ENCODE measurements around the gene FBXL20. TPM values are rescaled to one million over a fixed set of nuclear protein-coding genes. Genes with fewer than 3 reads are reported as not detected.

The FBXL20 gene
- total RNA-seq, 2 donors from 2014 or later, result 30.8 to 45.2 TPM

DNA sequence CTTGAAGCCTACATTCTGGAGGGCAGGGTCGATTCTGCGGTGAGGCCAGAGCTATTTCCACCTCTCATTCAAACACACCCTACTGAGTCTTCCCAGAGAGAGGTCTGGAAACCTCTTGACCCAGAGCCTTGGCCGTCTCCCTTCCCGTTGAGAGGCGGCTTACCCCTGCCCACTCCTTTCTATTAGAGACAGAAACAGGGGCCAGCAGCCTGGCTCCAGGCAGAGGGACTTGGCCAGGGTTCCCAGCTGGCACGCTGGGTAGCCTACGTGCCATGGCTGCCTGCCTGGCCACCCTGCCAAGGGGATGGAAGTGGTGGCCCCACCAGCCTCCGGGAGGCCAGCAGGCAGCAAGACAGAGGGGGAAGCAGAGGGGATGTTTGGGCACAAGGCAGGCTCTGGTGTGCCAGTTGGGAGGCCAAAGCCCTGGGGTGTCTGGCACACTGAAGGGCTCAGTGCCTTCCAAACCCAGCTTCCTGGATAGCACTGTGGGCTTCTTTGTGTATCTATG is 181.7 kb downstream of the FBXL20 start:
- Histone ChIP-seq H3K36me3 (peaks cover 2% of the 10 kb centered on the region), H3K4me1 (ENCODE audit: control insufficient read depth in 1 of 2, low read depth in 2 of 2) (peaks cover 14 to 81% of the 10 kb centered on the region in 2 donors), H3K27ac (peak overlapping the region; percentile 56 to 81), H3K27me3 (replicated peaks; ENCODE audit: insufficient read depth) (no peaks in the 10 kb centered on the region), H3K9me3 (no peaks in the 10 kb centered on the region), H3K4me3 (no peak overlapping the region)
- DNase-seq (ENCODE audit: low spot score), result no peak
- ATAC-seq (ENCODE audit: insufficient number of reproducible peaks, low FRiP score, low read depth), result no peak
- TF ChIP-seq, protein P1, sequence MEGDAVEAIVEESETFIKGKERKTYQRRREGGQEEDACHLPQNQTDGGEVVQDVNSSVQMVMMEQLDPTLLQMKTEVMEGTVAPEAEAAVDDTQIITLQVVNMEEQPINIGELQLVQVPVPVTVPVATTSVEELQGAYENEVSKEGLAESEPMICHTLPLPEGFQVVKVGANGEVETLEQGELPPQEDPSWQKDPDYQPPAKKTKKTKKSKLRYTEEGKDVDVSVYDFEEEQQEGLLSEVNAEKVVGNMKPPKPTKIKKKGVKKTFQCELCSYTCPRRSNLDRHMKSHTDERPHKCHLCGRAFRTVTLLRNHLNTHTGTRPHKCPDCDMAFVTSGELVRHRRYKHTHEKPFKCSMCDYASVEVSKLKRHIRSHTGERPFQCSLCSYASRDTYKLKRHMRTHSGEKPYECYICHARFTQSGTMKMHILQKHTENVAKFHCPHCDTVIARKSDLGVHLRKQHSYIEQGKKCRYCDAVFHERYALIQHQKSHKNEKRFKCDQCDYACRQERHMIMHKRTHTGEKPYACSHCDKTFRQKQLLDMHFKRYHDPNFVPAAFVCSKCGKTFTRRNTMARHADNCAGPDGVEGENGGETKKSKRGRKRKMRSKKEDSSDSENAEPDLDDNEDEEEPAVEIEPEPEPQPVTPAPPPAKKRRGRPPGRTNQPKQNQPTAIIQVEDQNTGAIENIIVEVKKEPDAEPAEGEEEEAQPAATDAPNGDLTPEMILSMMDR (IDR thresholded peaks at IDR 0.05), result no peak

DNA sequence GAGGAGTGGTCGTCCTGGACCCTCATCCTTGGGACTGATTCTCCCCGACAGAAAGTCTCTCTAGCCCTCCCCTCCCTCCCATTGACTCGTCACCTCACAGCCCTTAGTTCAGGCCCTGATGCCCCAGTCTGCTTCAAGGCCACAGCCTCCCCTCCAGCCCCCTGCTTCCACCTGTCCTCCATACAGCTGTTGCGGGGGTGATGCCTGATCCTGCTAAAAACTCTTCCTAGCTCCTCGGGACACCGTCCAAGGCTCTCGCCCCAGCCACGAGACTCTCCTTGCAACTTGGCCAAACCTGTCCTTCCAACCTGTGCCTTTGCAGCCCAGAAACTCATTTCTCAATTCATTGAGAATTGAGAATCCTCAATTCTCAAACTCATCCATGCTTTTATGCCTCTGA is 182.5 kb downstream of the FBXL20 start:
- H3K4me1 ChIP-seq (ENCODE audit: control insufficient read depth in 1 of 2, low read depth in 2 of 2), result peaks cover 14 to 78% of the 10 kb centered on the region in 2 donors
- peaks cover 2% of the 10 kb centered on the region for H3K36me3 ChIP-seq
- ATAC-seq (ENCODE audit: insufficient number of reproducible peaks, low FRiP score, low read depth) (no peak), DNase-seq (ENCODE audit: low spot score) (no peak)
- no peak overlapping the region for H3K4me3 ChIP-seq
- H3K9me3 ChIP-seq, result no peaks in the 10 kb centered on the region
- H3K27me3 ChIP-seq (replicated peaks; ENCODE audit: insufficient read depth), result no peaks in the 10 kb centered on the region
- peak overlapping the region; percentile 56 to 81 for H3K27ac ChIP-seq
- TF ChIP-seq, protein P1 (IDR thresholded peaks at IDR 0.05), result no peak

GRCh38 chr17:39217734-39218369 is 183.6 kb downstream of the FBXL20 start:
- Histone ChIP-seq H3K27ac (peak overlapping the region; percentile 56 to 81), H3K27me3 (replicated peaks; ENCODE audit: insufficient read depth) (no peaks in the 10 kb centered on the region), H3K4me3 (no peak overlapping the region), H3K4me1 (ENCODE audit: control insufficient read depth in 1 of 2, low read depth in 2 of 2) (peaks cover 15 to 76% of the 10 kb centered on the region in 2 donors), H3K9me3 (no peaks in the 10 kb centered on the region), H3K36me3 (peaks cover 2% of the 10 kb centered on the region)
- TF ChIP-seq, protein P1 (IDR thresholded peaks at IDR 0.05), result no peak
- no peak for DNase-seq (ENCODE audit: low spot score)
- ATAC-seq (ENCODE audit: insufficient number of reproducible peaks, low FRiP score, low read depth), result no peak

GRCh38 chr17:39213852-39214251 is 187.6 kb downstream of the FBXL20 start:
- Histone ChIP-seq H3K4me1 (ENCODE audit: control insufficient read depth in 1 of 2, low read depth in 2 of 2) (peaks cover 25 to 71% of the 10 kb centered on the region in 2 donors), H3K4me3 (no peak overlapping the region), H3K27me3 (replicated peaks; ENCODE audit: insufficient read depth) (no peaks in the 10 kb centered on the region), H3K36me3 (peaks cover 2% of the 10 kb centered on the region), H3K27ac (peak overlapping the region; percentile 58 to 64), H3K9me3 (no peaks in the 10 kb centered on the region)
- TF ChIP-seq, protein P1 (IDR thresholded peaks at IDR 0.05), result no peak
- DNase-seq (ENCODE audit: low spot score) (no peak), ATAC-seq (ENCODE audit: insufficient number of reproducible peaks, low FRiP score, low read depth) (no peak)

GRCh38 chr17:39212841-39213480 is 188.5 kb downstream of the FBXL20 start:
- H3K27me3 ChIP-seq (replicated peaks; ENCODE audit: insufficient read depth), result no peaks in the 10 kb centered on the region
- peaks cover 33 to 71% of the 10 kb centered on the region in 2 donors for H3K4me1 ChIP-seq (ENCODE audit: control insufficient read depth in 1 of 2, low read depth in 2 of 2)
- peaks cover 2% of the 10 kb centered on the region for H3K36me3 ChIP-seq
- peak overlapping the region; percentile 58 to 64 for H3K27ac ChIP-seq
- H3K9me3 ChIP-seq, result no peaks in the 10 kb centered on the region
- no peak for ATAC-seq (ENCODE audit: insufficient number of reproducible peaks, low FRiP score, low read depth)
- no peak overlapping the region for H3K4me3 ChIP-seq
- no peak for DNase-seq (ENCODE audit: low spot score)
- TF ChIP-seq, protein P1 (IDR thresholded peaks at IDR 0.05), result no peak
